GM08714 (cell line): ENCODE results near the gene DCTPP1.
A peak's percentile ranks its signal among the peaks of the same experiment; 100 is the strongest.
"Not testable (repeated sequence)": the region's sequence is repeated elsewhere in the genome, so short reads cannot be mapped to it uniquely, and the experiment has no call there.

Source experiments
- H3K4me3 ChIP-seq: fragments of 200-500 bp; sonication (Bioruptor generic); 2 replicates; pipeline ENCODE4 v1.5.1; 2014; ENCODE audit warnings: mild to moderate bottlenecking, low read length, inconsistent platforms
- ZNF274 ChIP-seq: IDR thresholded peaks from 2 replicates; pipeline ENCODE4 v1.6.1; 2012; ENCODE audit warnings: mild to moderate bottlenecking, low read depth, low read length

Gene DCTPP1

GRCh38 chr16:30458561-30459394, 28.9 kb upstream of the DCTPP1 start:
- TF ChIP-seq ZNF274: no peak
- H3K4me3 ChIP-seq: peak overlapping the region; percentile 15; the same call in 1 of the 2 replicates

- peak overlapping the region; percentile 43; the same call in 1 of the 2 replicates for H3K4me3 ChIP-seq
- no peak for TF ChIP-seq ZNF274
Observed at GRCh38 chr16:30457743-30458560, 28.1 kb upstream of the DCTPP1 start.

DNA sequence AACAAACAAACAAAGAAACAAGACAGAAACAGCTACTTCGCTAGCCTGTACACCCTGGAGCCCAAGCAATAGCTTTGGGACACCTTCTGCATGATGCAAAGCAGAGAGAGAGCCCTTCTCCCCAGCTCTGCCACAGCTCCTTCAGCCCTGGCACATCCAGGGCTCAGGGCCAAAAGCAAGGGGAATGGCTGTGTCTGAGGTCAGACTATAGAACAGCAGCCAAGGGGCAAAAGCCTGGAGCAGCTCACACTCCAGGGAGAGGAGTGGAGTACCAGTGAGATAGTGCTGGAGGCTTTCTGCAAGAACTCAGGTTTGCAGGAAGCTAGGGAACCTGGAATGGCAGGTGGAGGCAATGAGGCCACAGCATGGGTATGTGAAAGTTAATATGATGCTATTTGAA, 27.4 kb upstream of the DCTPP1 start:
- H3K4me3 ChIP-seq: no peak overlapping the region; the same call in 1 of the 2 replicates
- no peak for TF ChIP-seq ZNF274

- no peak overlapping the region for H3K4me3 ChIP-seq
Observed at GRCh38 chr16:30456302-30456701, 26.5 kb upstream of the DCTPP1 start.

DNA sequence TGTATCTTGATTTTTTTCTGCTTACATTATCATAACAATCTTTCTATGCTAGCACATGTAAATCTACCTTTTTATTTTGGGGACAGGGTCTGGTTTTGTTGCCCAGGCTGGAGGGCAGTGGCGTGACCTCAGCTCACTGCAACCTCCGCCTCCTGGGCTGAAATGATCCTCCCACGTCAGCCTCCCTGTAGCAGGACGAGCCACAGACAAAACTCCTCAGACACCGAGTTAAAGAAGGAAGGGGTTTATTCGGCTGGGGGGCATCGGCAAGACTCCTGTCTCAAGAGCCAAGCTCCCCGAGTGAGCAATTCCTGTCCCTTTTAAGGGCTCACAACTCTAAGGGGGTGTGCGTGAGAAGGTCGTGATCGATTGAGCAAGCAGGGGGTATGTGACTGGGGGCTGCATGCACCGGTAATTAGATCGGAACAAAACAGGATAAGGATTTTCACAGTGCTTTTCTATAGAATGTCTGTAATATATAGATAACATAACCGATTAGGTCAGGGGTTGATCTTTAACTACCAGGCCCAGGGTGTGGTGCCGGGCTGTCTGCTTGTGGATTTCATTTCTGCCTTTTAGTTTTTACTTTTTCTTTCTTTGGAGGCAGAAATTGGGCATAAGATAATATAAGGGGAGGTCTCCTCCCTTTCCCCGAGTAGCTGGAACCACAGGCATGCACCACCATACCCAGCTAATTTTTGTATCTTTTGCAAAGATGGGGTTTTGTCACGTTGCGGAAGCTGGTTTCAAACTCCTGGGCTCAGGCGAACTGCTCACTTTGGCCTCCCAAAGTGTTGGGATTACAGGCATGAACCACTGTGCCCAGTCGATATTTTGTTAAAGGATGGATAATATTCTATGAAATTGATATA, 23.1 kb upstream of the DCTPP1 start:
- not testable (repeated sequence) for H3K4me3 ChIP-seq

More at GRCh38 chr16:30456302-30456701, 26.5 kb upstream of the DCTPP1 start:
- TF ChIP-seq ZNF274: no peak

DNA sequence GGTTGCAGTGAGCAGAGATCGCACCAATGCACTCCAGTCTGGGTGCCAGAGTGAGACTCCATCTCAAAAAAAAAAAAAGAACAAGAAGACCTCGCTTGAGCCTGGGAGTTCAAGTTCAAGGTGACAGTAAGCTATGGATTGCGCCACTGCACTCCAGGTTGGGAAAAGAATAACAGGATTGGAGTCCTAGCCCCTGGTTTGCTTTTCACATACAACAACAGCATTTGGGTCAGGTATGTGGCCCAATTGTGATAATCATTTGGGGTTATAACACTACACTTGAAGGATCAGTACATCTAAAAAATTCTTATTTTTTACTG, 19.2 kb upstream of the DCTPP1 start:
- H3K4me3 ChIP-seq: no peak overlapping the region
- TF ChIP-seq ZNF274: no peak

DNA sequence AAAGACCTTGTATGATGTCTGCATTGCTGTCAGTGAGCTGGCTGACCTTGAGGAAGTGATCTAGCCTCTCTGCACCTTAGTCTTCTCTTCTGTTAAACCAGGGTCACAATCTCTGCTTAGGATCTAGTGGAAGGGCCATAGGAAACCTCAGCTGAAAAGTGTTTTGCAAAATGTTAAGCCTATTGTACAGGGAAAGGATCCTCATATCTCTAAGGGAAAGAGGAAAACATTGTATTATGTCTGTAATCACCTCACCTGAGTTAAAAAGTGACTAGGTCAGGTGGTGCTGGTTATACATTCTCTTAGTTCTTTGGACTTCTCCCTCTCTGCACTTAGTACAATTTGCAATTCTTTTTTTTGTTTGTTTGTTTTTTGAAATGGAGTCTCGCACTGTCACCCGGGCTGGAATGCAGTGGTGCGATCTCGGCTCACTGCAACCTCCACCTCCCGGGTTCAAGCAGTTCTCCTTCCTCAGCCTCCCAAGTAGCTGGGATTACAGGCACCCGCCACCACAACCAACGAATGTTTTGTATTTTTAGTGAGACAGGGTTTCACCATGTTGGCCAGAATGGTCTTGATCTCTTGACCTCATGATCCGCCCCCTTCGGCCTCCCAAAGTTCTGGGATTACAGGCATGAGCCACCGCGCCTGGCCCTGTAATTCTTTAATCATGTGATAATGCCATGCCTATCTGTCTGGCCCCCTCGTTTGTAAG, 17.8 kb upstream of the DCTPP1 start:
- no peak for TF ChIP-seq ZNF274
- H3K4me3 ChIP-seq: no peak overlapping the region

DNA sequence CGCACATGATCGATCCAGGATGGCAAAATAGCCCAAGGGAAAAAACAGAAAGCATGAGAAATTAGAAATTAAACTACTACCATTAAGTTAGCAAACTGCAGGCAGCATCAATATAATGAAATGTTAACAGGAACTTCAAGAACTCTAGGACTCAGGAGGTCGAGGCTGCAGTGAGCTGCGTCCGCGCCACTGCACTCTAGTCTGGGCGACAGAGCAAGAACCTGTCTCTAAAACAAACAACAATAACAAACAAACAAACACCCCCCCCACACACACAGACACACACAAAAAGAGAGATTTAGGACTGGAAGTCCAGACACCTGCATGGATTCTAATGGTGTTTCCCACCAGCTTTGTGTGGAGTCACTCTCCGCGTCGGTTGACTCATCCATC, 16.4 kb upstream of the DCTPP1 start:
- H3K4me3 ChIP-seq: peak overlapping the region; percentile 83; the same call in 1 of the 2 replicates
- no peak for TF ChIP-seq ZNF274

DNA sequence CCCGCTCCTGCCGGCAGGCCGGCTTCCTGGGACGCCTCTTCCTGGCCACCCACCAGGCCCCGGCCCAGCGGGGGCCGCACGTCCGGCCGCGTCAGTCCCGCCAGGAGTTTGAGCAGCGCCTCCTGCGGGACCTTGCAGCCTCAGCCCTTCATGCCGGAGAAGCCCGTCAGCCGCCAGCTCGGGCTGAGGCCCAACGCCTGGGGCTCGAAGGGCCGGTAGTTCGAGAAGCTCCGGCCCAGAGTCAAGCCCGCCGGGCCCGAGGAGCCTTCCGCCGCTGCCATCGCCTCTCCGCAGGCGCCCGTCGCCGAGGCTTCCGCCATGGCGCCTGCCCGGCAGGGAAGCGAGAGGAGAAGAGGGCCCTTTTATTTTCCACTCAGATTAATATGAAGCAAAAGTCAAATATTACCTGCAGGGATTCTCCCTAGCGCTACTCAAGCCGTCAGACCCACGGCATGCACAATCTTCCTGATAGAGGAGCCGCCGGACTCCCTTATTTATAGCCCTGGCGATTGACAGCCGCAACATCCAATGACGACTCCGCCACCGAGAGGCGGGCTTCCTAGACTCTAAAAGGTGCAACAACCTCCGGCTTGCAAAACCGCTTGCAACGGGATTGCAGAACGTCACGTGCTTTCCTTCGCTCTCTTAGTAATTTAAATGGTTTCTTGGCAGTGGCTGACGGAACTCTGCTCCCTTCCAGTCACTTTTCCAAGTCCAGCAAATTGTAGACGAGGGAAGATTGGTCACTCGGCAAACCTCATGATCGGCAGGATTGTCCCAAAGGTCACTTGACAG, 15.8 kb upstream of the DCTPP1 start, which contains the start of gene SEPHS2:
TSS of gene SEPHS2 (minus strand) at position 467 of the 795 bp plus-strand sequence. CDS start at position 320, 147 bp downstream.
- H3K4me3 ChIP-seq: peak within 1 kb of the TSS; percentile 83
- no peak for TF ChIP-seq ZNF274

DNA sequence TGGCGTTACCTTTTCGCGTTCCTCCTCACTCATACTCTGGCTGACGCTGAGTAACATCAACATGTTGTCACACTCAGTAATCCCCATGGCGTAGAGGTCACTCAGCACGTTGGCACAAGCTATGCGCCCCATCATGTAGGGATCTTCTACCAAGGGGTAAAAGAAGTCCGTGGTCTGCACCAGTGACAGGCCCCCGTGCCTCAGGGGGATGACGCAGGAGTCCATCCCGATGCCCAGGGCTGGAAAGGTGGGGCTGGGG, 15.2 kb upstream of the DCTPP1 start:
- H3K4me3 ChIP-seq: peak overlapping the region; percentile 83
- TF ChIP-seq ZNF274: no peak

DNA sequence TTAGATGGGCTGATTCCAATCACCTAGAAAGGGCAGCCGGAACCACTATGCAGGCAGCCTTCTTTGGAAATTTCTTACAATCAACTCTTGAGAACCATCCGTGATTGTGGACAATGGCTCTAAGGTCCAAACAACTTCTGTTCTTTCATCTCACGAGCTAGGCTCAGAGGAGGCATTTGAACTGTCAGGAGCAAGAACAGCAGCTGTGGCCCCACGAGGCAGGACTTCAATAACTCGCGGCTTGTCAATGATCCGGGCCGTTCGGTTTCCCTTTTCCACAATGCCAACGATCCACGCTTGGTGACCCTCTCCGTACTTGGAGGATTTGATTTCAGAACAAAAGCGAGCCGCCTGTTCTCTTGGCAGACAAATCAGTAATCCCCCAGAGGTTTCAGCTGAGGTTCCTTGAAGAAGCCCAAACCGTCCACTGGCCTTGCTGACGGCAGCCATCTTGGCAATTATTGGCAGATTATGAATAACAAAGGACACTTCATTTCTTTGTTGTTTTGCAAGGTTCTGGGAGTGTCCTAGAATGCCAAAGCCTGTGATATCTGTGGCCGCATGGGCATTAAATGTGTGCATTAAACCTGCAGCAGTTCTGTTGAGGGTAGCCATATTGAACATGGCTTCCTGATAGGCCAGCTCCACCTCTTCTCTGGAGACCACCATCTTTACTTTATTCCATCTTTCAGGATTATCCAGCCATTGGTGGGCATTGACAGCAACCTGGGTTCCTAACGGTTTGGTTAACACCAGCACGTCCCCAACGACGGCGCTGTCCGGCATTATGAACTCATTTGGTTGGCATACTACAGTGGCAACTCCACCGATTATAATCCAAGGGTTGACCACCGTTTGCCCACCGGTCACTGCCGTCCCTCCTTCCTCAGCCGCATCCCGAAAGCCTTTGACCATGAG, 14.7 kb upstream of the DCTPP1 start:
- TF ChIP-seq ZNF274: no peak
- peak overlapping the region; percentile 83 for H3K4me3 ChIP-seq

GRCh38 chr16:30443631-30444030, 13.8 kb upstream of the DCTPP1 start:
- H3K4me3 ChIP-seq: peak overlapping the region; percentile 83
- TF ChIP-seq ZNF274: no peak
